Measurements from ENCODE around the gene BCL11A. TPM values are rescaled to one million over a fixed set of nuclear protein-coding genes. Genes with fewer than 3 reads are reported as not detected.
A peak's percentile ranks its signal among the peaks of the same experiment; 100 is the strongest.

Gene BCL11A
- polyA plus RNA-seq, 1 donor: 28.2 TPM

- Histone ChIP-seq H3K9me3 (ENCODE audit: control insufficient read depth, low read depth, low read length) (no peaks in the 10 kb centered on the region), H3K36me3 (ENCODE audit: control insufficient read depth, insufficient read depth, low read length) (peaks cover 11% of the 10 kb centered on the region), H3K27me3 (ENCODE audit: control insufficient read depth, insufficient read depth, low read length) (no peaks in the 10 kb centered on the region), H3K4me1 (ENCODE audit: control insufficient read depth, insufficient read depth, low read length) (peaks cover 28% of the 10 kb centered on the region), H3K4me3 (ENCODE audit: low read length) (no peak overlapping the region), H3K27ac (ENCODE audit: low read length) (no peak overlapping the region)
- no peak for DNase-seq
- no CpG with 5 or more reads among the region's 8 CpGs for WGBS (ENCODE audit: insufficient coverage, low lambda C conversion rate)
Observed at GRCh38 chr2:60499651-60500265, 53.7 kb downstream of the BCL11A start.

GRCh38 chr2:60498816-60499429, 54.5 kb downstream of the BCL11A start:
- H3K4me1 ChIP-seq (ENCODE audit: control insufficient read depth, insufficient read depth, low read length): peaks cover 36% of the 10 kb centered on the region
- peaks cover 11% of the 10 kb centered on the region for H3K36me3 ChIP-seq (ENCODE audit: control insufficient read depth, insufficient read depth, low read length)
- no peak for DNase-seq
- no peak overlapping the region for H3K27ac ChIP-seq (ENCODE audit: low read length)
- H3K9me3 ChIP-seq (ENCODE audit: control insufficient read depth, low read depth, low read length): no peaks in the 10 kb centered on the region
- no peak overlapping the region for H3K4me3 ChIP-seq (ENCODE audit: low read length)
- H3K27me3 ChIP-seq (ENCODE audit: control insufficient read depth, insufficient read depth, low read length): no peaks in the 10 kb centered on the region
- WGBS (ENCODE audit: insufficient coverage, low lambda C conversion rate): no CpG with 5 or more reads among the region's 8 CpGs

- H3K27ac ChIP-seq (ENCODE audit: low read length): no peak overlapping the region
- H3K9me3 ChIP-seq (ENCODE audit: control insufficient read depth, low read depth, low read length): no peaks in the 10 kb centered on the region
- no CpG with 5 or more reads among the region's 8 CpGs for WGBS (ENCODE audit: insufficient coverage, low lambda C conversion rate)
- H3K4me3 ChIP-seq (ENCODE audit: low read length): no peak overlapping the region
- peaks cover 43% of the 10 kb centered on the region for H3K4me1 ChIP-seq (ENCODE audit: control insufficient read depth, insufficient read depth, low read length)
- no peaks in the 10 kb centered on the region for H3K27me3 ChIP-seq (ENCODE audit: control insufficient read depth, insufficient read depth, low read length)
- DNase-seq: no peak
- H3K36me3 ChIP-seq (ENCODE audit: control insufficient read depth, insufficient read depth, low read length): peaks cover 11% of the 10 kb centered on the region
Observed at GRCh38 chr2:60498127-60498815, 55.2 kb downstream of the BCL11A start.

GRCh38 chr2:60497500-60497899, 56.0 kb downstream of the BCL11A start:
- no peak for DNase-seq
- peaks cover 44% of the 10 kb centered on the region for H3K4me1 ChIP-seq (ENCODE audit: control insufficient read depth, insufficient read depth, low read length)
- H3K27me3 ChIP-seq (ENCODE audit: control insufficient read depth, insufficient read depth, low read length): no peaks in the 10 kb centered on the region
- H3K9me3 ChIP-seq (ENCODE audit: control insufficient read depth, low read depth, low read length): no peaks in the 10 kb centered on the region
- WGBS (ENCODE audit: insufficient coverage, low lambda C conversion rate): no CpG with 5 or more reads among the region's 2 CpGs
- no peak overlapping the region for H3K4me3 ChIP-seq (ENCODE audit: low read length)
- no peak overlapping the region for H3K27ac ChIP-seq (ENCODE audit: low read length)
- H3K36me3 ChIP-seq (ENCODE audit: control insufficient read depth, insufficient read depth, low read length): peaks cover 11% of the 10 kb centered on the region

GRCh38 chr2:60496956-60497355, 56.5 kb downstream of the BCL11A start:
- Histone ChIP-seq H3K9me3 (ENCODE audit: control insufficient read depth, low read depth, low read length) (no peaks in the 10 kb centered on the region), H3K4me1 (ENCODE audit: control insufficient read depth, insufficient read depth, low read length) (peaks cover 49% of the 10 kb centered on the region), H3K27ac (ENCODE audit: low read length) (peak overlapping the region; percentile 66), H3K27me3 (ENCODE audit: control insufficient read depth, insufficient read depth, low read length) (no peaks in the 10 kb centered on the region), H3K4me3 (ENCODE audit: low read length) (no peak overlapping the region), H3K36me3 (ENCODE audit: control insufficient read depth, insufficient read depth, low read length) (peaks cover 11% of the 10 kb centered on the region)
- no peak for DNase-seq
- no CpG with 5 or more reads among the region's 5 CpGs for WGBS (ENCODE audit: insufficient coverage, low lambda C conversion rate)

- no peaks in the 10 kb centered on the region for H3K9me3 ChIP-seq (ENCODE audit: control insufficient read depth, low read depth, low read length)
- WGBS (ENCODE audit: insufficient coverage, low lambda C conversion rate): no CpG with 5 or more reads among the region's 1 CpG
- peaks cover 11% of the 10 kb centered on the region for H3K36me3 ChIP-seq (ENCODE audit: control insufficient read depth, insufficient read depth, low read length)
- no peak overlapping the region for H3K4me3 ChIP-seq (ENCODE audit: low read length)
- DNase-seq: no peak
- H3K4me1 ChIP-seq (ENCODE audit: control insufficient read depth, insufficient read depth, low read length): peaks cover 50% of the 10 kb centered on the region
- H3K27me3 ChIP-seq (ENCODE audit: control insufficient read depth, insufficient read depth, low read length): no peaks in the 10 kb centered on the region
- peak overlapping the region; percentile 66 for H3K27ac ChIP-seq (ENCODE audit: low read length)
Observed at GRCh38 chr2:60496475-60496874, 57.0 kb downstream of the BCL11A start.

GRCh38 chr2:60495041-60495625, 58.3 kb downstream of the BCL11A start:
- peaks cover 4% of the 10 kb centered on the region for H3K36me3 ChIP-seq (ENCODE audit: control insufficient read depth, insufficient read depth, low read length)
- no peaks in the 10 kb centered on the region for H3K9me3 ChIP-seq (ENCODE audit: control insufficient read depth, low read depth, low read length)
- H3K4me1 ChIP-seq (ENCODE audit: control insufficient read depth, insufficient read depth, low read length): peaks cover 50% of the 10 kb centered on the region
- peak; percentile 86 to 95 for DNase-seq
- peak overlapping the region; percentile 66 for H3K27ac ChIP-seq (ENCODE audit: low read length)
- no peak overlapping the region for H3K4me3 ChIP-seq (ENCODE audit: low read length)
- WGBS (ENCODE audit: insufficient coverage, low lambda C conversion rate): no CpG with 5 or more reads among the region's 6 CpGs
- no peaks in the 10 kb centered on the region for H3K27me3 ChIP-seq (ENCODE audit: control insufficient read depth, insufficient read depth, low read length)

GRCh38 chr2:60493804-60494387, 59.6 kb downstream of the BCL11A start:
- Histone ChIP-seq H3K27me3 (ENCODE audit: control insufficient read depth, insufficient read depth, low read length) (no peaks in the 10 kb centered on the region), H3K27ac (ENCODE audit: low read length) (peak overlapping the region; percentile 30), H3K36me3 (ENCODE audit: control insufficient read depth, insufficient read depth, low read length) (no peaks in the 10 kb centered on the region), H3K4me3 (ENCODE audit: low read length) (no peak overlapping the region), H3K9me3 (ENCODE audit: control insufficient read depth, low read depth, low read length) (no peaks in the 10 kb centered on the region), H3K4me1 (ENCODE audit: control insufficient read depth, insufficient read depth, low read length) (peaks cover 50% of the 10 kb centered on the region)
- no CpG with 5 or more reads among the region's 4 CpGs for WGBS (ENCODE audit: insufficient coverage, low lambda C conversion rate)
- peak; percentile 29 to 67 for DNase-seq

- no peaks in the 10 kb centered on the region for H3K36me3 ChIP-seq (ENCODE audit: control insufficient read depth, insufficient read depth, low read length)
- DNase-seq: no peak
- WGBS (ENCODE audit: insufficient coverage, low lambda C conversion rate): no CpG with 5 or more reads among the region's 4 CpGs
- H3K27me3 ChIP-seq (ENCODE audit: control insufficient read depth, insufficient read depth, low read length): no peaks in the 10 kb centered on the region
- no peak overlapping the region for H3K4me3 ChIP-seq (ENCODE audit: low read length)
- H3K4me1 ChIP-seq (ENCODE audit: control insufficient read depth, insufficient read depth, low read length): peaks cover 43% of the 10 kb centered on the region
- no peak overlapping the region for H3K27ac ChIP-seq (ENCODE audit: low read length)
- H3K9me3 ChIP-seq (ENCODE audit: control insufficient read depth, low read depth, low read length): no peaks in the 10 kb centered on the region
Observed at GRCh38 chr2:60492548-60492947, 60.9 kb downstream of the BCL11A start.

- Histone ChIP-seq H3K4me3 (ENCODE audit: low read length) (no peak overlapping the region), H3K27ac (ENCODE audit: low read length) (no peak overlapping the region), H3K27me3 (ENCODE audit: control insufficient read depth, insufficient read depth, low read length) (no peaks in the 10 kb centered on the region), H3K9me3 (ENCODE audit: control insufficient read depth, low read depth, low read length) (no peaks in the 10 kb centered on the region), H3K36me3 (ENCODE audit: control insufficient read depth, insufficient read depth, low read length) (peaks cover 4% of the 10 kb centered on the region), H3K4me1 (ENCODE audit: control insufficient read depth, insufficient read depth, low read length) (peaks cover 33% of the 10 kb centered on the region)
- no peak for DNase-seq
- WGBS (ENCODE audit: insufficient coverage, low lambda C conversion rate): no CpG with 5 or more reads among the region's 4 CpGs
Observed at GRCh38 chr2:60490848-60491247, 62.6 kb downstream of the BCL11A start.
